SK-N-SH (cell line): Measurements from ENCODE around the gene CKB. TPM values are rescaled to one million over a fixed set of nuclear protein-coding genes. Genes with fewer than 3 reads are reported as not detected.

Experiments
- CTCF ChIA-PET: fragments of 300-600, 350-600 bp; formaldehyde crosslinking; extraction: SDS; loops from one replicate; lab custom pipeline; 2021; lab: Yijun Ruan, JAX
- POLR2A ChIA-PET: fragments of 350-600 bp; sonication (Branson Sonifier 250); formaldehyde crosslinking; extraction: SDS; loops from one replicate; lab custom pipeline; 2020; ENCODE audit warnings: antibody characterized with exemption, inconsistent platforms; lab: Yijun Ruan, JAX
- DNase-seq: peaks from one replicate; pipeline ENCODE4 v3.0.0; 2012
- H2AFZ ChIP-seq: fragments of 200-600 bp; sonication (generic); 2 replicates; pipeline ENCODE4 v1.8.1; 2016; ENCODE audit warnings: antibody characterized with exemption, mild to moderate bottlenecking, low read depth
- H3F3A ChIP-seq: fragments of 200-600 bp; sonication (generic); replicated peaks from 2 replicates; pipeline ENCODE3; 2016; ENCODE audit warnings: antibody characterized with exemption, mild to moderate bottlenecking; ENCODE audit not compliant: insufficient read depth
- H3K27ac ChIP-seq, 2 experiments: fragments of 200-500 bp in 1 of 2; fragments of 200-600 bp in 1 of 2; sonication (Bioruptor generic) in 1 of 2; sonication (generic), shearing (Covaris generic) in 1 of 2; 2 replicates each; pipeline versions ENCODE4 v1.5.1 to v1.6.1; 2014 to 2016; ENCODE audit warnings: low read depth in 2 of 2, inconsistent platforms in 1 of 2, low read length in 1 of 2, mild to moderate bottlenecking in 1 of 2, mixed read lengths in 1 of 2
- H3K27me3 ChIP-seq: fragments of 200-600 bp; sonication (generic), shearing (Covaris generic); 2 replicates; pipeline ENCODE4 v1.6.1; 2016; ENCODE audit warnings: mixed run types; ENCODE audit not compliant: insufficient read depth
- H3K36me3 ChIP-seq, 2 experiments: fragments of 200-500 bp in 1 of 2; fragments of 200-600 bp in 1 of 2; sonication (Bioruptor generic) in 1 of 2; sonication (generic) in 1 of 2; replicated peaks in 1 of 2; 2 replicates each; pipeline versions ENCODE3 to v1.5.1; 2014 to 2016; ENCODE audit warnings: low read length in 1 of 2, mild to moderate bottlenecking in 1 of 2; ENCODE audit not compliant: insufficient read depth in 2 of 2, control insufficient read depth in 1 of 2
- H3K4me1 ChIP-seq, 2 experiments: fragments of 200-500 bp in 1 of 2; fragments of 200-600 bp in 1 of 2; sonication (Bioruptor generic) in 1 of 2; sonication (generic), shearing (Covaris generic) in 1 of 2; 2 replicates each; pipeline versions ENCODE4 v1.5.1 to v1.6.1; 2014 to 2016; ENCODE audit warnings: low read depth in 1 of 2, low read length in 1 of 2, mixed run types in 1 of 2; ENCODE audit not compliant: insufficient read depth in 2 of 2, control insufficient read depth in 1 of 2
- H3K4me2 ChIP-seq: fragments of 200-600 bp; sonication (generic), shearing (Covaris generic); 2 replicates; pipeline ENCODE4 v1.6.1; 2017; ENCODE audit warnings: mixed run types
- H3K4me3 ChIP-seq, 2 experiments: fragments of 200-500 bp in 1 of 2; fragments of 200-600 bp in 1 of 2; sonication (Bioruptor generic) in 1 of 2; sonication (generic), shearing (Covaris generic) in 1 of 2; 2 replicates each; pipeline versions ENCODE4 v1.5.1 to v1.8.1; 2014 to 2016; ENCODE audit warnings: low read depth in 2 of 2, inconsistent platforms in 1 of 2, low read length in 1 of 2, mild to moderate bottlenecking in 1 of 2, mixed read lengths in 1 of 2, moderate library complexity in 1 of 2
- H3K79me2 ChIP-seq: fragments of 200-600 bp; sonication (generic); 2 replicates; pipeline ENCODE4 v1.8.1; 2017; ENCODE audit warnings: mild to moderate bottlenecking; ENCODE audit not compliant: insufficient read depth
- H3K9ac ChIP-seq: fragments of 200-600 bp; sonication (generic); 2 replicates; pipeline ENCODE4 v1.6.1; 2017; ENCODE audit warnings: mixed run types
- H3K9me2 ChIP-seq: fragments of 200-600 bp; sonication (generic); 2 replicates; pipeline ENCODE4 v1.6.1; 2017; ENCODE audit warnings: mixed run types
- H3K9me3 ChIP-seq: fragments of 200-600 bp; sonication (generic); 2 replicates; pipeline ENCODE4 v1.6.1; 2017; ENCODE audit warnings: mixed run types, mild to moderate bottlenecking, moderate library complexity
- H4K20me1 ChIP-seq: fragments of 200-600 bp; sonication (generic); 2 replicates; pipeline ENCODE4 v1.6.1; 2017; ENCODE audit warnings: mild to moderate bottlenecking, mixed run types; ENCODE audit not compliant: insufficient read depth
- FOXM1 ChIP-seq: IDR thresholded peaks from 2 replicates; pipeline ENCODE4 v1.4.0; 2012; ENCODE audit warnings: low read depth, mild to moderate bottlenecking
- GABPA ChIP-seq: IDR thresholded peaks from 2 replicates; pipeline ENCODE4 v1.4.0; 2012; ENCODE audit warnings: low read depth, mild to moderate bottlenecking
- GATA2 ChIP-seq: sonication (generic); formaldehyde crosslinking; IDR thresholded peaks from 2 replicates; pipeline ENCODE4 v1.5.0; 2020; ENCODE audit warnings: mild to moderate bottlenecking, missing genetic modification reagents
- IRF3 ChIP-seq: fragments of 150-350 bp; IDR thresholded peaks from 2 replicates; pipeline ENCODE4 v1.6.1; 2016; ENCODE audit warnings: mild to moderate bottlenecking, low read depth, low read length
- MAX ChIP-seq: IDR thresholded peaks from 2 replicates; pipeline ENCODE4 v1.4.0; 2012; ENCODE audit warnings: low read depth
- MEF2A ChIP-seq: IDR thresholded peaks from 2 replicates; pipeline ENCODE4 v1.4.0; 2012; ENCODE audit warnings: low read depth, borderline replicate concordance
- MXI1 ChIP-seq: IDR thresholded peaks from 2 replicates; pipeline ENCODE4 v1.6.1; 2012; ENCODE audit warnings: mild to moderate bottlenecking, low read depth, low read length, improper control_type of control experiment
- TAF1 ChIP-seq: IDR thresholded peaks from 2 replicates; pipeline ENCODE4 v1.6.1; 2012; ENCODE audit warnings: low read depth, mild to moderate bottlenecking, low read length, moderate library complexity, borderline replicate concordance
- TEAD4 ChIP-seq: IDR thresholded peaks from 2 replicates; pipeline ENCODE4 v1.4.0; 2012; ENCODE audit warnings: mild to moderate bottlenecking, borderline replicate concordance; ENCODE audit not compliant: insufficient read depth
- USF2 ChIP-seq: fragments of 150-350 bp; IDR thresholded peaks from 2 replicates; pipeline ENCODE4 v1.6.1; 2017; ENCODE audit warnings: antibody characterized with exemption, low read length, low read depth, borderline replicate concordance
- WGBS: methylation state at CpG from one replicate; pipeline ENCODE4 v1.1.6; 2017; ENCODE audit warnings: low lambda C conversion rate; 5-methylcytosine and 5-hydroxymethylcytosine counted together
- polyA plus RNA-seq, 3 experiments: library from polyadenylated mRNA; depleted of rRNA; stranded (reverse); fragments of >200 nt; gene quantifications; 2 replicates each; pipeline ENCODE4 v1.2.3, GENCODE V29; 2012
- TF ChIP-seq, protein P1 (sequence below): IDR thresholded peaks from 2 replicates; pipeline ENCODE4 v1.4.0; 2012; ENCODE audit warnings: low read depth, borderline replicate concordance
- TF ChIP-seq, protein P2 (sequence below): IDR thresholded peaks from 2 replicates; pipeline ENCODE4; 2012

CKB gene
- polyA plus RNA-seq, 1 of the 3 experiments (the other 2 are of a cell fraction): 53.0 TPM

GRCh38 chr14:103524002-103524935, 1.6 kb upstream of the CKB start:
- peaks cover 9 to 19% of the 10 kb centered on the region in 2 experiments; a peak in 1 of 4 replicates for H3K4me1 ChIP-seq
- H3K9me3 ChIP-seq: no peaks in the 10 kb centered on the region
- H4K20me1 ChIP-seq: no peaks in the 10 kb centered on the region
- H3K27me3 ChIP-seq: peaks cover 16% of the 10 kb centered on the region
- H2AFZ ChIP-seq: no peak overlapping the region
- no peak overlapping the region for H3K4me2 ChIP-seq
- DNase-seq: no peak
- no peak overlapping the region for H3K4me3 ChIP-seq
- peaks cover 8% of the 10 kb centered on the region for H3F3A ChIP-seq
- no peaks in the 10 kb centered on the region for H3K9me2 ChIP-seq
- ChIA-PET CTCF (interaction anchor here (1.6 to 1.9 kb wide), 2 partner anchors 19 to 24 kb away, joined by 4 to 7 read pairs; no protein-coding TSS in a partner anchor), POLR2A (interaction anchor here (3.5 kb wide), 1 partner anchor 18 kb away, joined by 19 read pairs; no protein-coding TSS in a partner anchor)
- WGBS: 58% methylated on average over 7 of the region's 12 CpGs
- H3K79me2 ChIP-seq: peaks cover 5% of the 10 kb centered on the region
- TF ChIP-seq FOXM1 (no peak), MXI1 (no peak), TAF1 (no peak), USF2 (no peak), GABPA (no peak), GATA2 (CRISPR knock-in tag) (no peak), MAX (no peak), MEF2A (no peak), IRF3 (no peak), TEAD4 (no peak)
- TF ChIP-seq, protein P1, sequence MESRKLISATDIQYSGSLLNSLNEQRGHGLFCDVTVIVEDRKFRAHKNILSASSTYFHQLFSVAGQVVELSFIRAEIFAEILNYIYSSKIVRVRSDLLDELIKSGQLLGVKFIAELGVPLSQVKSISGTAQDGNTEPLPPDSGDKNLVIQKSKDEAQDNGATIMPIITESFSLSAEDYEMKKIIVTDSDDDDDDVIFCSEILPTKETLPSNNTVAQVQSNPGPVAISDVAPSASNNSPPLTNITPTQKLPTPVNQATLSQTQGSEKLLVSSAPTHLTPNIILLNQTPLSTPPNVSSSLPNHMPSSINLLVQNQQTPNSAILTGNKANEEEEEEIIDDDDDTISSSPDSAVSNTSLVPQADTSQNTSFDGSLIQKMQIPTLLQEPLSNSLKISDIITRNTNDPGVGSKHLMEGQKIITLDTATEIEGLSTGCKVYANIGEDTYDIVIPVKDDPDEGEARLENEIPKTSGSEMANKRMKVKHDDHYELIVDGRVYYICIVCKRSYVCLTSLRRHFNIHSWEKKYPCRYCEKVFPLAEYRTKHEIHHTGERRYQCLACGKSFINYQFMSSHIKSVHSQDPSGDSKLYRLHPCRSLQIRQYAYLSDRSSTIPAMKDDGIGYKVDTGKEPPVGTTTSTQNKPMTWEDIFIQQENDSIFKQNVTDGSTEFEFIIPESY: no peak
- TF ChIP-seq, protein P2, sequence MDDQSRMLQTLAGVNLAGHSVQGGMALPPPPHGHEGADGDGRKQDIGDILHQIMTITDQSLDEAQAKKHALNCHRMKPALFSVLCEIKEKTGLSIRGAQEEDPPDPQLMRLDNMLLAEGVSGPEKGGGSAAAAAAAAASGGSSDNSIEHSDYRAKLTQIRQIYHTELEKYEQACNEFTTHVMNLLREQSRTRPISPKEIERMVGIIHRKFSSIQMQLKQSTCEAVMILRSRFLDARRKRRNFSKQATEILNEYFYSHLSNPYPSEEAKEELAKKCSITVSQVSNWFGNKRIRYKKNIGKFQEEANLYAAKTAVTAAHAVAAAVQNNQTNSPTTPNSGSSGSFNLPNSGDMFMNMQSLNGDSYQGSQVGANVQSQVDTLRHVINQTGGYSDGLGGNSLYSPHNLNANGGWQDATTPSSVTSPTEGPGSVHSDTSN: no peak
- H3K9ac ChIP-seq: no peak overlapping the region
- H3K27ac ChIP-seq: no peak overlapping the region
- H3K36me3 ChIP-seq: peaks cover 0 to 4% of the 10 kb centered on the region in 2 experiments
